ENCODE results near the gene EIF4E2. TPM values are rescaled to one million over a fixed set of nuclear protein-coding genes. Genes with fewer than 3 reads are reported as not detected.
"Not testable (repeated sequence)": the region's sequence is repeated elsewhere in the genome, so short reads cannot be mapped to it uniquely, and the experiment has no call there.

The EIF4E2 gene
- total and polyA plus RNA-seq, 10 donors: 29.3 to 61.1 (median 45.5) TPM

DNA sequence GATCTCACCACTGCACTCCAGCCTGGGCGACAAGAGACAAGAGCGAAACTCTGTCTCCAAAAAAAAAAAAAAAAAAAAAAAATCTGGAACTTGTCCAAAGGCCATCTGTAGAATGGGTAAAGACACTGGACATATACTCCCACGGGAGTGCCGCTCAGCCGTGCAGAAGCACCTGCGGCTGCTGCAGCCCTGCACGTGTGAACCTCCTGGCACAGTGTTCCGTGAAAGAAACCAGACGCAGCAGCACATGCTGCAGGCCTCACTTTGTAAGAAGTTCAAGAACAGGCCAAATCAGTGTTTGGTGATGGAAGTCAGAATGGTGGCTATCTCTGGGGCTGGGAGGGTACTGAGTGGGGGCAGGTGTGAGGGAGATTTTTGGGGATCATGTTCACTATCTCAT is 18.1 kb upstream of the EIF4E2 start:
- DNase-seq: peak; percentile 30
- peaks cover 0 to 10% (median 6%) of the 10 kb centered on the region in 8 donors for H3K9me3 ChIP-seq
- TF ChIP-seq POLR2AphosphoS5 (IDR thresholded peaks at IDR 0.05): no peak
- no peak for TF ChIP-seq POLR2A (IDR thresholded peaks at IDR 0.05)
- TF ChIP-seq, protein P1, sequence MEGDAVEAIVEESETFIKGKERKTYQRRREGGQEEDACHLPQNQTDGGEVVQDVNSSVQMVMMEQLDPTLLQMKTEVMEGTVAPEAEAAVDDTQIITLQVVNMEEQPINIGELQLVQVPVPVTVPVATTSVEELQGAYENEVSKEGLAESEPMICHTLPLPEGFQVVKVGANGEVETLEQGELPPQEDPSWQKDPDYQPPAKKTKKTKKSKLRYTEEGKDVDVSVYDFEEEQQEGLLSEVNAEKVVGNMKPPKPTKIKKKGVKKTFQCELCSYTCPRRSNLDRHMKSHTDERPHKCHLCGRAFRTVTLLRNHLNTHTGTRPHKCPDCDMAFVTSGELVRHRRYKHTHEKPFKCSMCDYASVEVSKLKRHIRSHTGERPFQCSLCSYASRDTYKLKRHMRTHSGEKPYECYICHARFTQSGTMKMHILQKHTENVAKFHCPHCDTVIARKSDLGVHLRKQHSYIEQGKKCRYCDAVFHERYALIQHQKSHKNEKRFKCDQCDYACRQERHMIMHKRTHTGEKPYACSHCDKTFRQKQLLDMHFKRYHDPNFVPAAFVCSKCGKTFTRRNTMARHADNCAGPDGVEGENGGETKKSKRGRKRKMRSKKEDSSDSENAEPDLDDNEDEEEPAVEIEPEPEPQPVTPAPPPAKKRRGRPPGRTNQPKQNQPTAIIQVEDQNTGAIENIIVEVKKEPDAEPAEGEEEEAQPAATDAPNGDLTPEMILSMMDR (IDR thresholded peaks at IDR 0.05 in 8 of 11, conservative IDR thresholded peaks at IDR 0.05 in 3 of 11): no peak
- 72 to 83% (median 74%) methylated on average over 9 of the region's 9 CpGs for WGBS, 5 donors
- no peaks in the 10 kb centered on the region for H3K4me1 ChIP-seq
- intact Hi-C loops (cut with DNase I; ENCODE audit: low total_unique reads): no loop called here
- H3K27me3 ChIP-seq (replicated peaks in 1 of 7): peaks cover 0 to 94% (median 12%) of the 10 kb centered on the region in 7 donors
- no peak overlapping the region for H3K27ac ChIP-seq
- H3K4me3 ChIP-seq: no peak overlapping the region
- H3K36me3 ChIP-seq: no peaks in the 10 kb centered on the region

DNA sequence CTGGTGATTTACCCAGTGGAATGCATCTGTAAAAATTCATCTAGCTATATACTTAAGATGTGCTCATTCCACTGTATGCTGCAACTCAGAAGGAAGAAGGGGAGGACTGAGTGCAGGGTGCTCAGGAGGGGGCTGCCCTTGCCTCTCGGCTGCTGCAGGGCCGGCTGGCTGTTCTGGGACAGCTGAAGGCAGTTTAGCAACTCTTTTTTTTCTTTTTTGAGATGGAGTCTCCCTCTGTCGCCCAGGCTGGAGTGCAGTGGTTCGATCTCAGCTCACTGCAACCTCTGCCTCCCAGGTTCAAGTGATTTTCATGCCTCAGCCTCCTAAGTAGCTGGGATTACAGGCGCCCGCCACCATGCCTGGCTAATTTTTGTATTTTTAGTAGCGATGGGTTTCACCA is 17.7 kb upstream of the EIF4E2 start:
- H3K36me3 ChIP-seq; H3K4me1 ChIP-seq; H3K4me3 ChIP-seq; H3K27ac ChIP-seq; intact Hi-C loops (cut with DNase I; ENCODE audit: low total_unique reads): not testable (repeated sequence)
- WGBS, 5 donors: 81 to 95% (median 88%) methylated on average over 7 of the region's 7 CpGs
- Histone ChIP-seq H3K9me3 (peaks cover 0 to 10% (median 6%) of the 10 kb centered on the region in 8 donors), H3K27me3 (replicated peaks in 1 of 7) (peaks cover 0 to 94% (median 12%) of the 10 kb centered on the region in 7 donors)
- DNase-seq: peak; percentile 52

DNA sequence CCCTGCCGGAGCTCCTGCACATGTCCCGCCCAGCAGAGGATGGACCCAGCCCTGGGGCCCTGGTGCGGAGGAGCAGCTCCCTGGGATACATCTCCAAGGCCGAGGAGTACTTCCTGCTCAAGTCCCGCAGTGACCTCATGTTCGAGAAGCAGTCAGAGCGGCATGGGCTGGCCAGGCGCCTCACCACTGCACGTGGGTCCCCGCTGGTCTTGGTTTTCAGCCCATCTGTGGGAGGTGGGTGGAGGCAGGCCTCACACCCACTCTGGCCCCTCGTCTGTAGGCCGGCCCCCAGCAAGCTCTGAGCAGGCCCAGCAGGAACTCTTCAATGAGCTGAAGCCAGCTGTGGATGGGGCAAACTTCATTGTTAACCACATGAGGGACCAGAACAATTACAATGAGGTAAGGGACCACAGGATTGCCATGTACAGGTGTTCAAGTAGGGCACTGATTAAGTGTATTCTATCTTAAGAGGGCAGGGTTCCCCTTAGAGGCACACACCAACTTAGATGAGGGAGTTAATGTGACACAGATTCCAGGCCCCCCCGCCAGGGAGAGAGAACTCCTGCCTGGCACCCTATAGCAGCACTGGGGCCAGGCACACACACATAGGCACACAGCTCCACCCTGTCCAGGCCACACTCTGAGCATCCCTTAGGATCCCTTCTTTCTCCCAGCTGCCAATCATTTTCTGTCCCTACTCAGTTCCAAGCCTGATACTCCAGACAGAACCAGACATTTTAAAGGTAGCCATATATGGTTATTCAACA is 16.4 kb upstream of the EIF4E2 start:
- H3K4me1 ChIP-seq: peaks cover 0 to 6% (median 0%) of the 10 kb centered on the region in 6 donors
- DNase-seq: peak; percentile 69
- peaks cover 0 to 10% (median 6%) of the 10 kb centered on the region in 8 donors for H3K9me3 ChIP-seq
- no peak overlapping the region for H3K27ac ChIP-seq
- TF ChIP-seq POLR2A (IDR thresholded peaks at IDR 0.05): no peak
- TF ChIP-seq, protein P1 (IDR thresholded peaks at IDR 0.05 in 8 of 11, conservative IDR thresholded peaks at IDR 0.05 in 3 of 11): no peak
- TF ChIP-seq POLR2AphosphoS5 (IDR thresholded peaks at IDR 0.05): no peak
- intact Hi-C loops (cut with DNase I; ENCODE audit: low total_unique reads): no loop called here
- H3K27me3 ChIP-seq (replicated peaks in 1 of 7): peaks cover 0 to 88% (median 12%) of the 10 kb centered on the region in 7 donors
- no peaks in the 10 kb centered on the region for H3K36me3 ChIP-seq
- WGBS, 5 donors: 61 to 88% (median 72%) methylated on average over 1 to 13 of the region's 13 CpGs
- H3K4me3 ChIP-seq: no peak overlapping the region

GRCh38 chr2:232534940-232535651 is 15.4 kb upstream of the EIF4E2 start:
- peak; percentile 56 for DNase-seq
- peak in 1 of 3 donors; percentile 19 for TF ChIP-seq POLR2AphosphoS5 (IDR thresholded peaks at IDR 0.05)
- TF ChIP-seq, protein P1 (IDR thresholded peaks at IDR 0.05 in 8 of 11, conservative IDR thresholded peaks at IDR 0.05 in 3 of 11): no peak
- Histone ChIP-seq H3K36me3 (no peaks in the 10 kb centered on the region), H3K27me3 (replicated peaks in 1 of 7) (peaks cover 0 to 88% (median 12%) of the 10 kb centered on the region in 7 donors), H3K9me3 (peaks cover 0 to 10% (median 6%) of the 10 kb centered on the region in 8 donors), H3K4me3 (no peak overlapping the region), H3K4me1 (peaks cover 0 to 12% (median 0%) of the 10 kb centered on the region in 6 donors), H3K27ac (no peak overlapping the region)
- WGBS, 5 donors: 77 to 86% (median 79%) methylated on average over 7 to 14 of the region's 14 CpGs
- intact Hi-C loops (cut with DNase I; ENCODE audit: low total_unique reads): no loop called here

All from spleen (tissue), 11 donors.